Measurements from ENCODE around the gene SLC25A39. TPM values are rescaled to one million over a fixed set of nuclear protein-coding genes. Genes with fewer than 3 reads are reported as not detected.

SLC25A39 gene
- total RNA-seq, 4 donors from 2014 or later: 93.2 to 148 (median 107) TPM

DNA sequence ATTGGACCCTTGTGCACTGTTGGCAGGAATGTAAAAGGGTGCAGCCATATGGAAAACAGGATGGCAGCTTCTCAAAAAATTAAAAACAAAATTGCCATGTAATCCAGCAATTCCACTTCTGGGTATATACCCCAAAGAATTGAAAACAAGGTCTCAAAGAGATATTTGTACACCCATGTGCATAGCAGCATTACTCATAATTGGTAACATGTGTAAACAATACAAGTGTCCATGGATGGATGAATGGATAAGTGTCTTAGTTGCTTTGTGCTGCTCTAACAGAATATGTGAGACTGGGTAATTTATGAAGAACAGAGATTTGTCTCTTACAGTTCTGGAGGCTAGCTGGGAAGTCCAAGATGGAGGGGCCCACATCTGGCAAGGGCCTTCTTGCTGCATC lies 20.0 kb downstream of the SLC25A39 start:
- H3K27me3 ChIP-seq: peaks cover 0 to 46% (median 0%) of the 10 kb centered on the region in 4 donors
- no peaks in the 10 kb centered on the region for H3K9me3 ChIP-seq
- no peak for DNase-seq
- H3K4me1 ChIP-seq: peaks cover 19 to 25% (median 22%) of the 10 kb centered on the region in 3 donors
- intact Hi-C loops (cut with DNase I): no loop called here
- H3K4me3 ChIP-seq: no peak overlapping the region
- H3K36me3 ChIP-seq: no peaks in the 10 kb centered on the region
- H3K27ac ChIP-seq: no peak overlapping the region
- TF ChIP-seq POLR2A (IDR thresholded peaks at IDR 0.05): no peak
- TF ChIP-seq, protein P1, sequence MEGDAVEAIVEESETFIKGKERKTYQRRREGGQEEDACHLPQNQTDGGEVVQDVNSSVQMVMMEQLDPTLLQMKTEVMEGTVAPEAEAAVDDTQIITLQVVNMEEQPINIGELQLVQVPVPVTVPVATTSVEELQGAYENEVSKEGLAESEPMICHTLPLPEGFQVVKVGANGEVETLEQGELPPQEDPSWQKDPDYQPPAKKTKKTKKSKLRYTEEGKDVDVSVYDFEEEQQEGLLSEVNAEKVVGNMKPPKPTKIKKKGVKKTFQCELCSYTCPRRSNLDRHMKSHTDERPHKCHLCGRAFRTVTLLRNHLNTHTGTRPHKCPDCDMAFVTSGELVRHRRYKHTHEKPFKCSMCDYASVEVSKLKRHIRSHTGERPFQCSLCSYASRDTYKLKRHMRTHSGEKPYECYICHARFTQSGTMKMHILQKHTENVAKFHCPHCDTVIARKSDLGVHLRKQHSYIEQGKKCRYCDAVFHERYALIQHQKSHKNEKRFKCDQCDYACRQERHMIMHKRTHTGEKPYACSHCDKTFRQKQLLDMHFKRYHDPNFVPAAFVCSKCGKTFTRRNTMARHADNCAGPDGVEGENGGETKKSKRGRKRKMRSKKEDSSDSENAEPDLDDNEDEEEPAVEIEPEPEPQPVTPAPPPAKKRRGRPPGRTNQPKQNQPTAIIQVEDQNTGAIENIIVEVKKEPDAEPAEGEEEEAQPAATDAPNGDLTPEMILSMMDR (IDR thresholded peaks at IDR 0.05): no peak

DNA sequence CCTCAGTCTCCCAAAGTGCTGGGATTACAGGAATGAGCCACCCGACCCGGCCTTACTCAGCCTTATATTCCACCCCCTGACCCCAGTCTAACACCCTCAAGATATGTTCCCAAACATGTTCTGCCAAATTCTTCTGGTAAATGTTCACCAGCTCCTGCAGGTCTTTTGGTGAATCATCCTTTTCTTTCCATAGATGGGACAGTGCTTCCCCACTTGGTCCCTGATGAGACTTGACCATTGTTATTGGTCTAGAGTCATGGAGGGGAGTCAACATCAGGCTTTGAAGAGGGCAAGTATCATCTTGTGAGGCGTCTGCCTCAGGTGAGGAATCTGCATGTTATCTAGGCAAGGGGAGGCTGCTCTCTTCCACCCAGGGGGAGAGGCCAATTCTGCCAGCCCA lies 26.6 kb downstream of the SLC25A39 start:
- 40 to 55% methylated on average over 2 to 3 of the region's 3 CpGs for WGBS, 2 donors
- DNase-seq: no peak
- Histone ChIP-seq H3K27ac (no peak overlapping the region), H3K36me3 (no peaks in the 10 kb centered on the region), H3K9me3 (no peaks in the 10 kb centered on the region), H3K4me3 (no peak overlapping the region), H3K27me3 (peaks cover 0 to 29% (median 0%) of the 10 kb centered on the region in 4 donors), H3K4me1 (no peaks in the 10 kb centered on the region)
- intact Hi-C loops (cut with DNase I): no loop called here
- TF ChIP-seq POLR2A (IDR thresholded peaks at IDR 0.05): no peak
- TF ChIP-seq, protein P1 (IDR thresholded peaks at IDR 0.05): no peak

DNA sequence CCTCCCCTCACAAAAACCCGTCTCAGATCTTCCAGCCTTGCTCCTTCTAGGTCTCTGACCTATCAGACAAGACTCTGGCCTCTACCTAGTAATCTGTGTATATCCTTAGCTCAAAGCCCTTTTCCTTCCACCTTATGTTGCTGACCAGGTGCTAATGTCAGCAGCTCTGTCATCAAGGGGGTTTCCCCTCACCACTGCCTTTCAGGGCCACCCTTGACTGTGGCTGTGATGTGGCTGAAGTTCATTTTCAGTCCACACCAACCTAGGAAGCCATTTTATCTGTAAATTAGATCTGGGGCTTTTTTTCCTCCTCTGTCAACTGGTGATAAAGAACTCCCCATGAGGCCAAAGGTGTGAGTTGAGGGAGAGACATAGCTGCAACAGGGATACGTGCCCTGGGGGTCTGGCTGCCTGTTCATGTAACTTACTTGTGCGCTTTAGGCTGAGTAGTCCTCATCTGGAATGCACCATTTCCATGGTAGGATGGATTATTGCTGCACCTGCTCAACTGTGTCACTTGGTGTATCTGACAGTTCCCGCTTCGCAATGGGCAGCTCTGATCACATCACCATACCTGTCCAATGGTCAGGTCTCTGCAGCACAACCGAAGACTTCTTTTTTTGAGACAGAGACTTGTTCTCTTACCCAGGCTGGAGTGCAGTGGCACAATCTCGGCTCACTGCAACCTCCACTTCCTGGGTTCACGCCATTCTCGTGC lies 31.0 kb downstream of the SLC25A39 start:
- Histone ChIP-seq H3K9me3 (no peaks in the 10 kb centered on the region), H3K4me3 (no peak overlapping the region), H3K27ac (no peak overlapping the region), H3K36me3 (no peaks in the 10 kb centered on the region), H3K4me1 (no peaks in the 10 kb centered on the region), H3K27me3 (peaks cover 0 to 13% (median 0%) of the 10 kb centered on the region in 4 donors)
- TF ChIP-seq, protein P1 (IDR thresholded peaks at IDR 0.05): no peak
- TF ChIP-seq POLR2A (IDR thresholded peaks at IDR 0.05): no peak
- 86 to 91% methylated on average over 8 to 9 of the region's 9 CpGs for WGBS, 2 donors
- DNase-seq: no peak
- intact Hi-C loops (cut with DNase I): no loop called here

DNA sequence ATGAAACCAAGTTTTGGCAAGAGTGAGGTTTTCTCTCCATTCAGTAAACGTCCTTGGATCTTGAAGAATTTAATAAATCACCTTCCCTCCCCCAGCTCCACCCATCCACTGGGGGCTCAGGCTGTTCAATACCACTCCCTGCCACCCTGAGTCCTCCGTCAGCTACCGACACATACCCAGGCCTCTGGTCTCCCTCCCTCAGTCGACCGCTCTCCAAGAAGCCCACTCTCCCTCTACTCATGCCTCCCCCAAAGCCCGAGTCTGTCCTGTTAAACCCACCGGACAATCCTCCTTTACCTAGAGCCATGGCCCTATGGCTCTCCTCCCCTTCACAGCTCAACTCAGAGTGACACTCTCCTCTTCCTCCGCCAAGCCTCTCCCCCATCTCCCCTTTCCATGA lies 37.0 kb downstream of the SLC25A39 start:
- no peaks in the 10 kb centered on the region for H3K4me1 ChIP-seq
- WGBS, 2 donors: 72 to 73% methylated on average over 8 of the region's 8 CpGs
- no peak for TF ChIP-seq POLR2A (IDR thresholded peaks at IDR 0.05)
- TF ChIP-seq, protein P1 (IDR thresholded peaks at IDR 0.05): no peak

DNA sequence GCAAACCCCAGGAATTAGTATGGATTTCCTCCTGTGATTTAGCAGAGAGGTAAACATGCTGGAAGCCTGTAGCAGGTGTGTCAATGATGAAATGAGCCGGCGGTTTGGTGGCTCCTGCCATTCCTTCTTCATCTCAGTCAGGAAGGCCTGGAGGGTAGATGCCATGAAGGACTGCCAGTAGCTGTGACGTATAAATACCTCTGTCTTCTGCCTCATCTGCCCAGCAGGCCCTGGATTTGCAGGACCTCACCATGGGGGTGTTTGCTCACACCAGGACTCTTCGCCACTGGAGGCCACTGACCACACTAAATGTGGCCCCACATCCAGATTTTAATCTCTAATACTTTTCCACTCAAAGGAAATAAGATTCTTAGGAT lies 40.6 kb downstream of the SLC25A39 start:
- intact Hi-C loops (cut with DNase I): no loop called here
- H3K4me1 ChIP-seq: peaks cover 6 to 17% (median 14%) of the 10 kb centered on the region in 3 donors
- TF ChIP-seq, protein P1 (IDR thresholded peaks at IDR 0.05): no peak
- no peak for TF ChIP-seq POLR2A (IDR thresholded peaks at IDR 0.05)
- WGBS, 2 donors: 71 to 86% methylated on average over 4 of the region's 4 CpGs
- no peaks in the 10 kb centered on the region for H3K9me3 ChIP-seq
- H3K27me3 ChIP-seq: no peaks in the 10 kb centered on the region
- no peaks in the 10 kb centered on the region for H3K36me3 ChIP-seq
- DNase-seq: no peak
- H3K4me3 ChIP-seq: no peak overlapping the region
- H3K27ac ChIP-seq: no peak overlapping the region

More for the DNA sequence above, 37.0 kb downstream of the SLC25A39 start:
- no peaks in the 10 kb centered on the region for H3K27me3 ChIP-seq
- no peak overlapping the region for H3K27ac ChIP-seq
- H3K4me3 ChIP-seq: no peak overlapping the region
- DNase-seq: no peak
- no peaks in the 10 kb centered on the region for H3K36me3 ChIP-seq
- intact Hi-C loops (cut with DNase I): no loop called here
- no peaks in the 10 kb centered on the region for H3K9me3 ChIP-seq
